DOHH2 (cell line): Measurements from ENCODE around the gene DDX17.

Experiments
- EZH2phosphoT487 ChIP-seq: fragments of 200-600 bp; sonication (generic); IDR thresholded peaks from 2 replicates; pipeline ENCODE4 v1.6.1; 2017; ENCODE audit warnings: borderline replicate concordance, mild to moderate bottlenecking, antibody characterized with exemption, low read length, moderate library complexity, mixed read lengths
- TF ChIP-seq, protein P1 (sequence below): fragments of 200-600 bp; sonication (generic); IDR thresholded peaks from one replicate; pipeline ENCODE4 v1.5.1; 2014; ENCODE audit warnings: antibody characterized with exemption, mild to moderate bottlenecking, low read depth, low read length; ENCODE audit not compliant: poor library complexity, severe bottlenecking

DNA sequence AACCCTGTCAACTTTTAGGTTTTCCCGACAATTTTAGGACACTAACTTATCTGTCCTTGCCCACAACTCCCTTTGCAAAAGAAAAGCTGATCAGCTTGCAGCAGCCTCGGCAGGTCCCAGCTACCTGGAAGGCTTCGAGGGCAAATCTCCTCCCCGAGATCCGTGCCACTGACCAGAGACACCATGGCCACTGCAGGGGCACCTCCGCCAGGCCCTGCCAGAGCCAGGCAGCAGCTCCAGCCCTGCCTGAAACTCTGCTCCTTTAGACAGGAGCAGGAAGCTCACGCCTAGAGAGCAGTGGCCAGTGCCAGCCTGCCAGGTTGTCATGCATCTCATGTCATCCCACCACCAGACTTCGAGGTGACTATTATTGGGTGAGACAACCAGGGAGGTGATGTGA, 72.2 kb downstream of the DDX17 start:
- TF ChIP-seq, protein P1, sequence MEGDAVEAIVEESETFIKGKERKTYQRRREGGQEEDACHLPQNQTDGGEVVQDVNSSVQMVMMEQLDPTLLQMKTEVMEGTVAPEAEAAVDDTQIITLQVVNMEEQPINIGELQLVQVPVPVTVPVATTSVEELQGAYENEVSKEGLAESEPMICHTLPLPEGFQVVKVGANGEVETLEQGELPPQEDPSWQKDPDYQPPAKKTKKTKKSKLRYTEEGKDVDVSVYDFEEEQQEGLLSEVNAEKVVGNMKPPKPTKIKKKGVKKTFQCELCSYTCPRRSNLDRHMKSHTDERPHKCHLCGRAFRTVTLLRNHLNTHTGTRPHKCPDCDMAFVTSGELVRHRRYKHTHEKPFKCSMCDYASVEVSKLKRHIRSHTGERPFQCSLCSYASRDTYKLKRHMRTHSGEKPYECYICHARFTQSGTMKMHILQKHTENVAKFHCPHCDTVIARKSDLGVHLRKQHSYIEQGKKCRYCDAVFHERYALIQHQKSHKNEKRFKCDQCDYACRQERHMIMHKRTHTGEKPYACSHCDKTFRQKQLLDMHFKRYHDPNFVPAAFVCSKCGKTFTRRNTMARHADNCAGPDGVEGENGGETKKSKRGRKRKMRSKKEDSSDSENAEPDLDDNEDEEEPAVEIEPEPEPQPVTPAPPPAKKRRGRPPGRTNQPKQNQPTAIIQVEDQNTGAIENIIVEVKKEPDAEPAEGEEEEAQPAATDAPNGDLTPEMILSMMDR: no peak
- TF ChIP-seq EZH2phosphoT487: no peak
